Hepatocyte (in vitro differentiated cells): Measurements from ENCODE around the gene CAP2. TPM values are rescaled to one million over a fixed set of nuclear protein-coding genes. Genes with fewer than 3 reads are reported as not detected.

ENCODE experiments used
- DNase-seq: peaks from one replicate; pipeline ENCODE4 v3.0.0-alpha.2; 2016; ENCODE audit warnings: low spot score
- H2AFZ ChIP-seq: fragments of 200-600 bp; sonication (generic); 2 replicates; pipeline ENCODE4 v1.6.0; 2016; ENCODE audit warnings: antibody characterized with exemption, mild to moderate bottlenecking
- H3K27ac ChIP-seq: fragments of 200-600 bp; sonication (generic); 2 replicates; pipeline ENCODE4 v1.5.1; 2016; ENCODE audit warnings: mild to moderate bottlenecking
- H3K27me3 ChIP-seq: fragments of 200-600 bp; sonication (generic); 2 replicates; pipeline ENCODE4 v1.6.1; 2016
- H3K36me3 ChIP-seq: fragments of 200-600 bp; sonication (generic); replicated peaks from 2 replicates; pipeline ENCODE4 v1.5.1; 2016; ENCODE audit warnings: low read depth; ENCODE audit not compliant: insufficient read depth
- H3K4me1 ChIP-seq: fragments of 200-600 bp; sonication (generic); 2 replicates; pipeline ENCODE4 v1.5.1; 2016; ENCODE audit warnings: mild to moderate bottlenecking, moderate library complexity; ENCODE audit not compliant: insufficient read depth
- H3K4me2 ChIP-seq: fragments of 200-600 bp; sonication (generic); 2 replicates; pipeline ENCODE4 v1.6.0; 2016
- H3K4me3 ChIP-seq: fragments of 200-600 bp; sonication (generic); 2 replicates; pipeline ENCODE4 v1.5.1; 2016; ENCODE audit warnings: mild to moderate bottlenecking
- H3K79me2 ChIP-seq: fragments of 200-600 bp; sonication (generic); 2 replicates; pipeline ENCODE4 v1.6.0; 2017; ENCODE audit warnings: mild to moderate bottlenecking
- H3K9me2 ChIP-seq: fragments of 200-600 bp; sonication (generic); replicated peaks from 2 replicates; pipeline ENCODE4 v1.6.0; 2017; ENCODE audit warnings: mild to moderate bottlenecking; ENCODE audit not compliant: insufficient read depth
- H3K9me3 ChIP-seq: fragments of 200-600 bp; sonication (generic); 2 replicates; pipeline ENCODE4 v1.5.1; 2016; ENCODE audit warnings: low read depth, mild to moderate bottlenecking
- H4K20me1 ChIP-seq: fragments of 200-600 bp; sonication (generic); 2 replicates; pipeline ENCODE4 v1.6.0; 2016; ENCODE audit warnings: mild to moderate bottlenecking; ENCODE audit not compliant: insufficient read depth, poor library complexity, severe bottlenecking
- EZH2 ChIP-seq: fragments of 200-600 bp; sonication (generic); IDR thresholded peaks from 2 replicates; pipeline ENCODE4 v1.6.1; 2016; ENCODE audit warnings: antibody characterized with exemption, mild to moderate bottlenecking, borderline replicate concordance
- EZH2phosphoT487 ChIP-seq: fragments of 200-600 bp; sonication (generic); IDR thresholded peaks from one replicate; pipeline ENCODE4 v1.6.1; 2018; ENCODE audit warnings: antibody characterized with exemption, mild to moderate bottlenecking, low read depth, moderate library complexity; ENCODE audit not compliant: unreplicated experiment, severe bottlenecking
- WGBS: methylation state at CpG from one replicate; pipeline ENCODE4 v1.1.6; 2016; ENCODE audit warnings: low lambda C conversion rate; ENCODE audit errors: missing lambda C conversion rate; 5-methylcytosine and 5-hydroxymethylcytosine counted together
- polyA plus RNA-seq: library from polyadenylated mRNA; unstranded; fragments of >200 nt; fragmentation: Nextera tagmentation; extraction: Ambion mirVana; gene quantifications from 2 replicates; pipeline ENCODE4 v1.2.1, GENCODE V29; 2016
- total RNA-seq: library from RNA; depleted of rRNA; stranded (reverse); fragments of >200 nt; gene quantifications from 2 replicates; pipeline ENCODE4 v1.2.3, GENCODE V29; 2014
- TF ChIP-seq, protein P1 (sequence below): fragments of 200-600 bp; sonication (generic); IDR thresholded peaks from 2 replicates; pipeline ENCODE4 v1.5.1; 2016; ENCODE audit warnings: antibody characterized with exemption, mild to moderate bottlenecking; ENCODE audit not compliant: poor library complexity

Gene CAP2
- total and polyA plus RNA-seq, 2 experiments from 2014 or later, result 6.5 to 8.7 TPM

DNA sequence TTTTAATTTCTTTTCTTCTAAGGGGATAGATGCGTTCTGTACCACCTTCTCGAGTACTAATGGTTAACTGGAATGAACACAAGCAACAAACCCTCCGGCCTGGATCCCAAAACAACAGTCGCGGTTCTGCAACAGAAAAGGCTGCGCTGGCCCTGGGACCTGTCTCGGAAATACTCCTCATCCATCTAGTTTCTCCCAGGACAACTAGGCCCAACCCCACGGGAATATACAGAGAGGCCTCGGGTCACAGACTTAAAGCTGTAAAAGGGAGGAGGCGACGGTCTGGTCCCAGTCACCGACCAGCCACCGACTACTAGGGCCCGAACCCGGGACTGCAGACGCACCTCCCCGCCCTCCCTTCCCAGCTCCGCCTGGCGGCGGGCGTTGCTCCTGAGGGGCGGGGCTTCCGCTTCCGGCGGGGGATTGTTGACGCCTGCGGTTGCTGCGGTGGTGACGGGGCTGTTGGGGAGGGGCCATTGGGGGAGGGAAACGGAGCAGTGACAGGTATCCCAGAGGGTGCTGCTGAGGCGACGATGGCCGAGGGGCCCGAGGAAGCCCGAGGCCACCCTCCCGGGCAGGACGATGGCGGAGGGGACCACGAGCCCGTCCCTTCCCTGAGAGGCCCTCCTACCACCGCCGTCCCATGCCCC, 206.6 kb downstream of the CAP2 start, which contains the start of gene FAM8A1:
TSS of gene FAM8A1 (plus strand) at position 426 of the 650 bp plus-strand sequence. CDS start at position 534, 108 bp downstream.
- H3K9me2 ChIP-seq, result no peaks in the 10 kb centered on the region
- H3K27ac ChIP-seq, result peak within 1 kb of the TSS; percentile 95
- H3K36me3 ChIP-seq, result no peaks in the 10 kb centered on the region
- H3K79me2 ChIP-seq, result peaks cover 41% of the 10 kb centered on the region
- DNase-seq, result peak; percentile 97
- H3K4me2 ChIP-seq, result peak within 1 kb of the TSS; percentile 92
- no peaks in the 10 kb centered on the region for H3K9me3 ChIP-seq
- TF ChIP-seq EZH2phosphoT487 (no peak), EZH2 (no peak)
- TF ChIP-seq, protein P1, sequence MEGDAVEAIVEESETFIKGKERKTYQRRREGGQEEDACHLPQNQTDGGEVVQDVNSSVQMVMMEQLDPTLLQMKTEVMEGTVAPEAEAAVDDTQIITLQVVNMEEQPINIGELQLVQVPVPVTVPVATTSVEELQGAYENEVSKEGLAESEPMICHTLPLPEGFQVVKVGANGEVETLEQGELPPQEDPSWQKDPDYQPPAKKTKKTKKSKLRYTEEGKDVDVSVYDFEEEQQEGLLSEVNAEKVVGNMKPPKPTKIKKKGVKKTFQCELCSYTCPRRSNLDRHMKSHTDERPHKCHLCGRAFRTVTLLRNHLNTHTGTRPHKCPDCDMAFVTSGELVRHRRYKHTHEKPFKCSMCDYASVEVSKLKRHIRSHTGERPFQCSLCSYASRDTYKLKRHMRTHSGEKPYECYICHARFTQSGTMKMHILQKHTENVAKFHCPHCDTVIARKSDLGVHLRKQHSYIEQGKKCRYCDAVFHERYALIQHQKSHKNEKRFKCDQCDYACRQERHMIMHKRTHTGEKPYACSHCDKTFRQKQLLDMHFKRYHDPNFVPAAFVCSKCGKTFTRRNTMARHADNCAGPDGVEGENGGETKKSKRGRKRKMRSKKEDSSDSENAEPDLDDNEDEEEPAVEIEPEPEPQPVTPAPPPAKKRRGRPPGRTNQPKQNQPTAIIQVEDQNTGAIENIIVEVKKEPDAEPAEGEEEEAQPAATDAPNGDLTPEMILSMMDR, result peak; percentile 24
- H4K20me1 ChIP-seq, result peaks cover 3% of the 10 kb centered on the region
- peak within 1 kb of the TSS; percentile 100 for H2AFZ ChIP-seq
- H3K4me1 ChIP-seq, result no peaks in the 10 kb centered on the region
- WGBS, result 21% methylated on average over 17 of the region's 42 CpGs
- H3K27me3 ChIP-seq, result no peaks in the 10 kb centered on the region
- peak within 1 kb of the TSS; percentile 86 for H3K4me3 ChIP-seq

- WGBS, result 1% methylated on average over 60 of the region's 77 CpGs
- peaks cover 3% of the 10 kb centered on the region for H4K20me1 ChIP-seq
- no peaks in the 10 kb centered on the region for H3K27me3 ChIP-seq
- H3K9me2 ChIP-seq, result no peaks in the 10 kb centered on the region
- H3K4me1 ChIP-seq, result no peaks in the 10 kb centered on the region
- peak overlapping the region; percentile 95 for H3K27ac ChIP-seq
- H3K4me3 ChIP-seq, result peak overlapping the region; percentile 86
- peak overlapping the region; percentile 92 for H3K4me2 ChIP-seq
- peaks cover 41% of the 10 kb centered on the region for H3K79me2 ChIP-seq
- H3K36me3 ChIP-seq, result no peaks in the 10 kb centered on the region
- TF ChIP-seq EZH2 (no peak), EZH2phosphoT487 (no peak)
- TF ChIP-seq, protein P1, result no peak
- no peaks in the 10 kb centered on the region for H3K9me3 ChIP-seq
- H2AFZ ChIP-seq, result peak overlapping the region; percentile 100
- peak; percentile 71 for DNase-seq
Observed at GRCh38 chr6:17600527-17601385, 207.4 kb downstream of the CAP2 start.

DNA sequence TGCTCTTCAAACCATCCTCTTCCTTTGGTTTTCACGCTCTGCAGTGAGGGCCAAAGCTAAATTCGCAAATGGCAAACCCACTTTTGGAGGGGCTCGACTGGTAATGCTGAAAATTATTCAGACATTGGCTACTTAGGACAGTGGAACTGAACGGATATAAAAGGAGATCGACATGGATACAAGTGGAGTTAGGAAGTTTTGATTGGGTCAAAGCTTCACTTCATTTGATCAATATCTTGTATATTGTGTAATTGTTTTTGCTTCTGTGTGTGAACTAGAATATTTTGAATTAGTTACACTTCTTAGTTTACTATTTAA, 207.9 kb downstream of the CAP2 start:
- peak overlapping the region; percentile 100 for H2AFZ ChIP-seq
- no peaks in the 10 kb centered on the region for H3K36me3 ChIP-seq
- H3K4me2 ChIP-seq, result peak overlapping the region; percentile 92
- H3K27ac ChIP-seq, result peak overlapping the region; percentile 95
- WGBS, result 22% methylated on average over 5 of the region's 5 CpGs
- H3K9me2 ChIP-seq, result no peaks in the 10 kb centered on the region
- peaks cover 41% of the 10 kb centered on the region for H3K79me2 ChIP-seq
- peak overlapping the region; percentile 86 for H3K4me3 ChIP-seq
- DNase-seq, result no peak
- H3K9me3 ChIP-seq, result no peaks in the 10 kb centered on the region
- peaks cover 3% of the 10 kb centered on the region for H4K20me1 ChIP-seq
- TF ChIP-seq, protein P1, result no peak
- no peak for TF ChIP-seq EZH2
- no peak for TF ChIP-seq EZH2phosphoT487
- no peaks in the 10 kb centered on the region for H3K4me1 ChIP-seq
- H3K27me3 ChIP-seq, result no peaks in the 10 kb centered on the region
